Body of pancreas (tissue), 4 donors: ENCODE results near the gene ZNG1F. TPM values are rescaled to one million over a fixed set of nuclear protein-coding genes. Genes with fewer than 3 reads are reported as not detected.
"Not testable (repeated sequence)": the region's sequence is repeated elsewhere in the genome, so short reads cannot be mapped to it uniquely, and the experiment has no call there.

Experiments used
- ATAC-seq: fragments of 150-250 bp; one replicate; pipeline ENCODE4 v1.9.1; 2016
- DNase-seq, 4 donors: peaks; one replicate each; pipeline ENCODE4 v3.0.0-alpha.2; 2019
- H3K27ac ChIP-seq, 4 donors: fragments of 200-600 bp; sonication (generic); 1 replicate in 3 of 4; 2 replicates in 1 of 4; pipeline versions ENCODE4 v1.5.1 to v1.6.1; 2016 to 2019; ENCODE audit warnings: mild to moderate bottlenecking in 1 of 4, mixed read lengths in 1 of 4, moderate library complexity in 1 of 4
- H3K27me3 ChIP-seq, 2 donors: fragments of 200-600 bp; sonication (generic); one replicate each; pipeline ENCODE4 v1.6.0; 2016; ENCODE audit warnings: mild to moderate bottlenecking in 1 of 2
- H3K36me3 ChIP-seq, 2 donors: fragments of 200-600 bp; sonication (generic); replicated peaks in 1 of 2; 2 replicates each; pipeline ENCODE4 v1.5.1; 2016; ENCODE audit warnings: low read depth in 2 of 2; ENCODE audit not compliant: insufficient read depth in 1 of 2
- H3K4me1 ChIP-seq: fragments of 200-600 bp; sonication (generic); one replicate; pipeline ENCODE4 v1.6.0; 2016
- H3K4me3 ChIP-seq, 2 donors: fragments of 200-600 bp; sonication (generic); 1 replicate in 1 of 2; 2 replicates in 1 of 2; pipeline ENCODE4 v1.5.1; 2016 to 2019
- H3K9me3 ChIP-seq, 3 donors: fragments of 200-600 bp; sonication (generic); 1 replicate in 2 of 3; 2 replicates in 1 of 3; pipeline ENCODE4 v1.5.1; 2016
- WGBS, 2 donors: methylation state at CpG; one replicate each; pipeline ENCODE4 v1.1.5; 2017; 5-methylcytosine and 5-hydroxymethylcytosine counted together
- intact Hi-C: fragments of 100-400 bp; cut with DNase I; formaldehyde crosslinking; loops from one replicate; pipeline ENCODE4 v1.15.1; 2023
- total RNA-seq, 2 donors: library from RNA; depleted of rRNA; stranded (reverse); fragments of >200 nt; gene quantifications; one replicate each; pipeline ENCODE4 v1.1.0, GENCODE V29; 2016

ZNG1F gene
- total RNA-seq, 2 donors from 2014 or later, result 9.3 to 19.8 TPM

DNA sequence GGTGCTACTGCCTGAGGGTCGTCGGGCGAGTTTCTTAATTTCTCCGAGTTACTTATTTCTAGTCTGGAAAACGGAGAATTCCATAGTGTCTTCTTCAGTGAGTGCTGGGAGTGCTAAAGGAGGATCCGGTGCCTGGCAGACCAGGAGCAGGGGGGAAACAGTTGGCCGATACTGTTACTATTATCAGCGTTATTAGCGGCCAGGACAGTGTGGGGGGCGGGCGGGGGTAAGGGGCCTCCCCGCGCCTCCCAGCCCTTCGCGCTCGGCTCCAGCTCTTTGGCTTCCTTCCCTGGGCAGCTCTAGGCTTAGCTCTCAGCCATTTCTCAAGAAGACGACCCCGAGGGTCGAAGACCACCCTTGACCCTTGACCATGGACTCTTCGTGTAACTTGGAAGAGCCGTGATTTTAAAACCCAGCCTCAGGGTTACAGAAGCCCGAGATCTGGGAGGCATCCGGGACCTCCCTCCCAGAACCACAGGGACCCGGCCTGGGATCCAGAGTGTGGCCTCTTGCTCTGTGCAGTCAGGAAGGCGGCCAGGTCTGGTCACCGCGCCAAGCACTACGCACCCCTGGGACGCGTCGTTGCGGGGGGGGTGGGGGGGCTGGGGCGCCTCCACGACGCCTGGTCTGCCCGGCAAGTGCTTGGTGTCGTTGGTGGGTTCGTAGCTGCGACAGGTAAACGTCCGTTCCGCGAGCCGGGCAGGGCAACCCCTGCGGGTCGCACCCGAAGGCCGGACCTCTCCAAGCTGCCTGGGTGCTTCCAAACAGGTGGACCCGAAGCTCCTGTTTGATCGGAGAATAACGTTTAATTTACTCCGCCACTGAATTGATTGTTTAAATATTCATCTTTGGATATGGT lies 64.6 kb downstream of the ZNG1F start:
- H3K27ac ChIP-seq, intact Hi-C loops, H3K4me1 ChIP-seq, H3K9me3 ChIP-seq, H3K36me3 ChIP-seq, DNase-seq, H3K4me3 ChIP-seq, H3K27me3 ChIP-seq, ATAC-seq: not testable (repeated sequence)
- WGBS, 2 donors, result 11 to 17% methylated on average over 8 to 12 of the region's 52 CpGs

DNA sequence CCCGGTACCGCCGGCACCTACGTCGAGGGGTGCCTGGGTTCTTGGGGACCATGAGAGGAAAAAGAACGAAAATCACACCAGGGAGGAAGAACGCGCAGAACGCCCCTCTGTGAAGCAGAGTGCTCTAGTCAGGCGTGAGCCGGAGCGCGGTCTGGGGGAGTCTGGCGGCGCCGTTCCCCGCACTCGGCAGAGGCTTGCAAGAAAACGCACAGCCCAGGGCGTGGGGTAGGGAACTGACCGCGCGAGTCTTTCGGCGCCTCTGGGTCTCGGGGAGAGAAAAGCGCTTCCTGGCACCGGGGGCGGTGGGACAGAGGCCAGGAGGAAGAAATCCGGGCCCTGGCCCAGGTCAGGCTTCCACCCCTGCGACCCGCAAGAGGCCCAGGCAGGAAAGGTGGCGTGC lies 65.3 kb downstream of the ZNG1F start:
- ATAC-seq, H3K36me3 ChIP-seq, H3K27ac ChIP-seq, H3K4me3 ChIP-seq, H3K9me3 ChIP-seq, intact Hi-C loops, H3K4me1 ChIP-seq, H3K27me3 ChIP-seq, DNase-seq: not testable (repeated sequence)
- WGBS, 2 donors, result 4% methylated on average over 13 of the region's 33 CpGs; no CpG with 5 or more reads in 1 of the 2 donors

DNA sequence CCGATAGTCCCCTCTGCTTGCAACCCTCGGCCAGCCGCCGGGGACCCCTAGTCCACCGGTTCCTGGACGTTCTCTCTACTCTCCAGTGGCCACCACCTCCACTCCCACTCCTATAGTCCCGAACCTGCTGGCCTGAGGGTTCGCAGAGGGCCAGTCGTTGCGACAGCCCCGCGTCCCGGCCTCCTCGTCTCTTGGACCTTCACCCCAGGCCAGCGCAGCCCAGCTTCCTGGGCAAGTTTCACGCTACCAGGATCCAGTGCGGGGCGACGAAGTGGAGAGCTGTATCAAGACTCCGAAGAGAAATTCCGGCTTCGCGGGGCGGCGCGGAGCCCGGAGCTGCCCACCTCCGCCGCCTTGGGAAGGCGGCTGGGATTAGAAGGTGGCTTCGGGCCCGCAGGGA lies 65.7 kb downstream of the ZNG1F start:
- no CpG with 5 or more reads among the region's 32 CpGs for WGBS, 2 donors
- DNase-seq, H3K36me3 ChIP-seq, H3K9me3 ChIP-seq, H3K27me3 ChIP-seq, H3K27ac ChIP-seq, H3K4me3 ChIP-seq, ATAC-seq, intact Hi-C loops, H3K4me1 ChIP-seq: not testable (repeated sequence)

DNA sequence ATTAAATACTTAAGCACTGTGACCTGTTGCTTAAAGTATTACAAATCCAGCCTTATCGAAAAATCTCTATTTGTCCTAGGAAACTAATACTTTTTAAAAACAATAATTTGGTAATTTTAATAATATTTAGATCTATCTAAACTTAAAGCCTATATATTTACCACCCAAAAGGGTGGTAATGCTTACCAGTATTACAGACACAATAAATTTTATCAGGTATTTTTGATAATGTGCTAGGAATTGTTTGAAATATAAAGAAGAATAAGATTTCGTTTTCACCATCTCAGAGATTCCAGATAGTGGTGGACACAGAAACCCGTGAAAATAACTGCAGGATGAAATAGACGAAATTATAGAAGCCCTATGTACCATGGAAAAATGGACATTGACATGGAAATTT lies 68.4 kb downstream of the ZNG1F start:
- DNase-seq, H3K36me3 ChIP-seq, H3K27ac ChIP-seq, H3K4me3 ChIP-seq, intact Hi-C loops, H3K9me3 ChIP-seq, H3K4me1 ChIP-seq, H3K27me3 ChIP-seq, ATAC-seq: not testable (repeated sequence)
- WGBS, 2 donors, result 31 to 46% methylated on average over 2 to 4 of the region's 4 CpGs

DNA sequence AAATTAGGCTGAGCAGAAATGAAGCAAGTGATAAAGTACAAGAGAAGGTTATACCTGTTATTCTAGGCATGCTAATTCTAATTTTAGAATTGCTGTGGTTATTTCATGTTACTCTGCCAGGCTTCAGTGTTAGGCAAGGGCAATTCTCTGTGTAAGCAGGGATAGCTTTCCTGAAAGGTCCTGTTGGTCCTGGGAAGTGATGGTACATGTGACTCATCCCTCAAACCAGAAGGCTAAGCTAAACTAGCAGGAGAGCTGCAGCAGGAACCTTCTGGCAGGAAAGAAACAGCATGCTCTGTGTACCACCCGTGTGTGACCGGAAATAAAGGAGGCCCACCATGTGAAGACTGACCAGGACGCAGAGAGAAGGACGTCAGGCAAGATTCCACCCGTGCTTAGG lies 69.4 kb downstream of the ZNG1F start:
- H3K27ac ChIP-seq, H3K9me3 ChIP-seq, intact Hi-C loops, H3K36me3 ChIP-seq, H3K27me3 ChIP-seq, DNase-seq, H3K4me1 ChIP-seq, ATAC-seq, H3K4me3 ChIP-seq: not testable (repeated sequence)
- WGBS, 2 donors, result no CpG with 5 or more reads among the region's 5 CpGs

DNA sequence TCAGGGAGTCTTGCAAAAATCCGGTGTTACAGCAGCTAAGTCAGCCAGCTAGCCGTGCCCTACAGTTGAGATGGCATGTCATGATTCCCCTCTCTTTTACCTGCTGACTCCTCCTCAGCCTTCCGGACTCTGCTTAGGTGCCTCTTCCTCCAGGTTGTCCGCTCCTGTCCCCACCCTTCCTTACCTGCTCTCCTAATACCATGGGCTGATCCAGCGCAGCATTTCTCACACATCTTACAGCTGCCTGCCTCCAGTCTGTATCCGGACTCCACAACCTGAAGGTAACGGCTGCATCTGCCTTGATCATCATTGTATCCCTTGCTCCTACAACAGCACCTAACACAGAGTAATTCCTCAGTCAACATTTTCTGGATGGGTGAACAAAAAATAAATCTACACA lies 69.8 kb downstream of the ZNG1F start:
- H3K4me3 ChIP-seq, H3K36me3 ChIP-seq, H3K9me3 ChIP-seq, H3K4me1 ChIP-seq, ATAC-seq, H3K27me3 ChIP-seq, intact Hi-C loops, DNase-seq, H3K27ac ChIP-seq: not testable (repeated sequence)
- 30 to 35% methylated on average over 7 of the region's 7 CpGs for WGBS, 2 donors

DNA sequence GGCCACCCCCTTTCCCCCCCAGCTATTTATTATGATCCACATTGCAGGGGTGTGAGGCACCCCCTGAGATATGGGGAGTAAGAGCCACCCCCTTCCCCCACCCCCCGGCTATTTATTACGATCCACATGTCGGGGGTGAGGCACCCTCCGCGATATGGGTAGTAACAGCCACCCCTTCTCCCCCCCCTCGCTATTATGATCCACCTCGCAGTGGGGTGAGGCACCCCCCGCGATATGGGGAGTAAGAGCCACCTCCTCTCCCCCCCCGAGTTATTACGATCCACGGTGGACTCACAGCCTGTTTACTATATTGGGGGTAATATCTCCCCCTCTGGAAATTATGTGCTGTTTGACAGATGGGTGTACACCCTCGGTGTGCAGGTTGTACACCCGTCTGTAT lies 75.8 kb downstream of the ZNG1F start:
- H3K4me1 ChIP-seq, H3K9me3 ChIP-seq, intact Hi-C loops, DNase-seq, H3K27ac ChIP-seq, H3K36me3 ChIP-seq, H3K27me3 ChIP-seq, ATAC-seq, H3K4me3 ChIP-seq: not testable (repeated sequence)
- 17% methylated on average over 1 of the region's 14 CpGs; no CpG with 5 or more reads in 1 of the 2 donors for WGBS, 2 donors

DNA sequence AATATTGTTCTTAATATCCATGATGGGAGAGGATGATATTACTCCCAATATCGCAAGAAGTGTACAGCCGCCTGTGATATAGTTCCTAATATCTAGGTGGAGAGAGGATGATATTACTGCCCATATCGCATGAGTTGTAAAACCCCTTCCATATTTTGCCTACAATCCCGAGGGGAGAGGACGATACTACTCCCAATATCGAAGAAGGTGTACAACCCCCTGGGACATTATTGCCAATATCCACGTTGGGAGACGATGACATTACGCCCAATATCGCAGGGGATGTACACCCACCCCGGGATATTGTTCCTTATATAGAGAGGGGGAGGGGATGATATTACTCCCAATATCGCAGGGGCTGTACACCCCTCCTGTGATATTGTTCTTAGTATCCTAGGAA lies 77.7 kb downstream of the ZNG1F start:
- DNase-seq, H3K27me3 ChIP-seq, ATAC-seq, H3K9me3 ChIP-seq, H3K4me1 ChIP-seq, H3K36me3 ChIP-seq, intact Hi-C loops, H3K4me3 ChIP-seq, H3K27ac ChIP-seq: not testable (repeated sequence)
- 57 to 77% methylated on average over 11 to 12 of the region's 12 CpGs for WGBS, 2 donors

DNA sequence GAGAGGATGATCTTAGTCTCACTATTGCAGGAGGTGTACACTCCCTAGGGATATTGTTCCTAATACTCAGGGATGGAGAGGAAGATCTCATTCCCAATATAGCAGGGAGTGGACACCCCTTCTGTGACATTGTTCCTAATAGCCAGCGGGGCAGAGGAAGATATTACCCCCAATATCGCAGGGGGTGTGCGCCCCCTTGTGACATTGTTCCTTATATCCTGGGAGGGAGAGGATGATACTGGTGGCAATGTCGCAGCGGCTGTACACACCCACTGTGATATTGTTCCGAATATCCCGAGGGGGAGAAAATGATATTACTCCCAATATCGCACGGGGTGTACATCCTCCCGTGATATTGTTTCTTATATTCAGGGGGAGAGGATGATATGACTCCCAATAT lies 78.2 kb downstream of the ZNG1F start:
- H3K9me3 ChIP-seq, H3K36me3 ChIP-seq, H3K4me1 ChIP-seq, H3K4me3 ChIP-seq, ATAC-seq, H3K27me3 ChIP-seq, DNase-seq, H3K27ac ChIP-seq, intact Hi-C loops: not testable (repeated sequence)
- WGBS, 2 donors, result 37 to 52% methylated on average over 10 of the region's 10 CpGs

DNA sequence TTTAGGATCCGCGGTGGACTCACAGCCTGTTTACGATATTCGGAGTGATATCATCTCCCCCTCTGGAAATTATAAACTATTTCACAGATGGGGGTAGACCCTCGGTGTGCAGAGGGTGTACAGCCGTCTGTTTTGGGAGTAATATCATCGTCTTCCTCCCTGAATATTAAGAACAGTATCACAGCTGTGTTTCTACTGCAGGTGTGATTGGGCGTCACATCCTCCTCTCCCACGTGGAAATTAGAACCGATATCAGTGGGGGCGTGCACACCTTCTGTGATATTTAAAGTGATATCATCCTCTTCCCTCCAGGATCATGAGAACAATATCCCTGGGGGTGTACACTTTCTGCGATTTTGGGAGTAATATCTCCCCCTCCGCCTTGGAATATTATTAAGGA lies 79.9 kb downstream of the ZNG1F start:
- 19 to 23% methylated on average over 4 to 6 of the region's 13 CpGs for WGBS, 2 donors

DNA sequence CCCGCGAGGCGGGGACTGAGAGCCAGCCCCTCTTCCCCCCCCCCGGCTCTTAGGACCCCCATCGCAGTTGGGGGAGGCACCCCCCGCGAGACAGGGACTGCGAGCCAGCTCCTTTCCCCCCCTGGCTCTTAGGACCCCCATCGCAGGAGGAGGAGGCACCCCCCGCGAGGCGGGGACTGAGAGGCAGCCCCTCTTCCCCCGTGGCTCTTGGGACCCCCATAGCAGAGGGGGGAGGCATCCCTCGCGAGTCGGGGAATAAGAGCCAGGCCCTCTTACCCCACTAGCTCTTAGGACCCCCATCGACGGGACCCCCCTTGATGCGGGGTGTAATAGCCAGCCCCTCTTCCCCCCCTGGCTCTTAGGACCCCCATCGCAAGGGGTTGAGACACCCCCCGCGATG lies 80.3 kb downstream of the ZNG1F start:
- H3K4me3 ChIP-seq, ATAC-seq, H3K27me3 ChIP-seq, H3K36me3 ChIP-seq, intact Hi-C loops, DNase-seq, H3K9me3 ChIP-seq, H3K27ac ChIP-seq, H3K4me1 ChIP-seq: not testable (repeated sequence)
- no CpG with 5 or more reads among the region's 22 CpGs for WGBS, 2 donors

More for the DNA sequence above, 79.9 kb downstream of the ZNG1F start:
- H3K27me3 ChIP-seq, H3K27ac ChIP-seq, H3K36me3 ChIP-seq, H3K9me3 ChIP-seq, DNase-seq, H3K4me1 ChIP-seq, H3K4me3 ChIP-seq, intact Hi-C loops, ATAC-seq: not testable (repeated sequence)

DNA sequence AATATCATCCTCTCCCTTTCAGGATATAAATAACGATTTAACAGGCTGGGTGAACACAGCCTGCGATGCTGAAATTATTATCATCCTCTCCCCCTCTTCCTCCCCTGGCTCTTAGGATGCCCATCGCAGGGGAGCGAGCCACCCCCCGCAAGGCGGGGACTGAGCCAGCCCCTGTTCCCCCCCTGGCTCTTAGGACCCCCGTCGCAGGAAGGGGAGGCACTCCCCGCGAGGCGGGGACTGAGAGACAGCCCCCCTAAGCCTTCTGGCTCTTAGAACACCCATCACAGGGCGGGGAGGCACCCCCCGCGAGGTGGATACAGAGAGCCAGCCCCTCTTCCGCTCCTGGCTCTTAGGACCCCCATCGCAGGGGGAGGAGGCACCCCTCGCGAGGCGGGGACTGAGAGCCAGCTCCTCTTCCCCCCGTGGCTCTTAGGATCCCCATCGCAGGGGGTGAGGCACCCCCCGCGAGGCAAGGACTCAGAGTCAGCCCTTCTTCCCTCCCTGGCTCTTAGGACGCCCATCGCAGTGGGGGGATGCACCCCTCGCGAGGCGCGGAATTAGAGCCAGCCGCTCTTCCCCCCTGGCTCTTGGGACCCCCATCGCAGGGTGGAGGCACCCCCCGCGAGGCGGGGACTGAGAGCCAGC lies 82.5 kb downstream of the ZNG1F start:
- intact Hi-C loops, H3K36me3 ChIP-seq, H3K9me3 ChIP-seq, H3K27me3 ChIP-seq, H3K4me1 ChIP-seq, DNase-seq, ATAC-seq, H3K4me3 ChIP-seq, H3K27ac ChIP-seq: not testable (repeated sequence)
- 5 to 13% methylated on average over 3 to 10 of the region's 34 CpGs for WGBS, 2 donors
